Left lobe of liver (tissue), 2 donors: Measurements from ENCODE around the gene CLIC4. TPM values are rescaled to one million over a fixed set of nuclear protein-coding genes. Genes with fewer than 3 reads are reported as not detected.
A peak's percentile ranks its signal among the peaks of the same experiment; 100 is the strongest.
"Not testable (repeated sequence)": the region's sequence is repeated elsewhere in the genome, so short reads cannot be mapped to it uniquely, and the experiment has no call there.

Experiments
- ATAC-seq: fragments of 200-7000 bp; cut with Tn5 transposase; one replicate; pipeline ENCODE4 v1.9.1; 2020; ENCODE audit warnings: mild to moderate bottlenecking, moderate library complexity
- DNase-seq: peaks from one replicate; pipeline ENCODE4 v3.0.0-alpha.2; 2020; ENCODE audit warnings: low spot score
- total RNA-seq: library from RNA; stranded (reverse); gene quantifications from one replicate; pipeline ENCODE4 v1.2.1, GENCODE V29; 2021
- donor health status: DM: no; HTN: no; CAD: no; lungs with moderate emphysema.
- donor health status: DM: no; HTN: yes; CAD: no.

The CLIC4 gene
- total RNA-seq, 1 donor from 2014 or later, result 54.4 TPM

- DNase-seq (no peak), ATAC-seq (peak; percentile 10)
Observed at GRCh38 chr1:24769656-24770651, 24.7 kb downstream of the CLIC4 start.

GRCh38 chr1:24770881-24771280 is 25.6 kb downstream of the CLIC4 start:
- ATAC-seq (no peak), DNase-seq (no peak)

- no peak for ATAC-seq
- DNase-seq, result no peak
Observed at GRCh38 chr1:24771574-24771973, 26.3 kb downstream of the CLIC4 start.

- DNase-seq (no peak), ATAC-seq (no peak)
Observed at GRCh38 chr1:24773618-24774017, 28.4 kb downstream of the CLIC4 start.

GRCh38 chr1:24775348-24775747 is 30.1 kb downstream of the CLIC4 start:
- no peak for ATAC-seq
- no peak for DNase-seq

- ATAC-seq, result peak; percentile 31
- no peak for DNase-seq
Observed at GRCh38 chr1:24775916-24776315, 30.7 kb downstream of the CLIC4 start.

- ATAC-seq (no peak), DNase-seq (no peak)
Observed at GRCh38 chr1:24776821-24777220, 31.6 kb downstream of the CLIC4 start.

- no peak for ATAC-seq
- DNase-seq, result no peak
Observed at GRCh38 chr1:24778141-24778540, 32.9 kb downstream of the CLIC4 start.

GRCh38 chr1:24779199-24779598 is 34.0 kb downstream of the CLIC4 start:
- peak; percentile 11 for ATAC-seq
- DNase-seq, result not testable (repeated sequence)

- peak; percentile 48 for ATAC-seq
- DNase-seq, result no peak
Observed at GRCh38 chr1:24779689-24780464, 34.6 kb downstream of the CLIC4 start.

GRCh38 chr1:24780626-24781025 is 35.4 kb downstream of the CLIC4 start:
- peak; percentile 58 for ATAC-seq
- not testable (repeated sequence) for DNase-seq

- ATAC-seq (no peak), DNase-seq (no peak)
Observed at GRCh38 chr1:24782689-24783088, 37.4 kb downstream of the CLIC4 start.

- ATAC-seq (peak; percentile 69), DNase-seq (no peak)
Observed at GRCh38 chr1:24783713-24784112, 38.5 kb downstream of the CLIC4 start.

GRCh38 chr1:24786191-24786590 is 40.9 kb downstream of the CLIC4 start:
- ATAC-seq, result peak; percentile 53
- DNase-seq, result no peak

- DNase-seq (peak; percentile 73), ATAC-seq (peak; percentile 88)
Observed at GRCh38 chr1:24790490-24790889, 45.2 kb downstream of the CLIC4 start.

- no peak for DNase-seq
- peak; percentile 36 for ATAC-seq
Observed at GRCh38 chr1:24793447-24794129, 48.3 kb downstream of the CLIC4 start.

- ATAC-seq, result not testable (repeated sequence)
Observed at GRCh38 chr1:24794130-24794502, 48.9 kb downstream of the CLIC4 start.

GRCh38 chr1:24795236-24795635 is 50.0 kb downstream of the CLIC4 start:
- no peak for ATAC-seq
- no peak for DNase-seq

More at GRCh38 chr1:24794130-24794502, 48.9 kb downstream of the CLIC4 start:
- DNase-seq, result not testable (repeated sequence)

GRCh38 chr1:24796524-24796923 is 51.3 kb downstream of the CLIC4 start:
- ATAC-seq, result no peak
- DNase-seq, result no peak

- not testable (repeated sequence) for DNase-seq, ATAC-seq
Observed at GRCh38 chr1:24799242-24799641, 54.0 kb downstream of the CLIC4 start.

- no peak for DNase-seq
- ATAC-seq, result no peak
Observed at GRCh38 chr1:24801176-24801575, 55.9 kb downstream of the CLIC4 start.
